ENCODE measurements around the gene ZNFX1. TPM values are rescaled to one million over a fixed set of nuclear protein-coding genes. Genes with fewer than 3 reads are reported as not detected.

The ZNFX1 gene
- total and polyA plus RNA-seq, 9 of the 15 experiments (the other 6 are each of a cell fraction or from before 2014, with no cell fraction given) = 3.8 to 13.8 (median 10.3) TPM

- TF ChIP-seq PBX2 (CRISPR knock-in tag; IDR thresholded peaks at IDR 0.05; ENCODE audit: low read depth) (no peak), PBX2 (tag; conservative IDR thresholded peaks at IDR 0.05; ENCODE audit: low read depth) (no peak), EP300 (IDR thresholded peaks at IDR 0.05; ENCODE audit: low read length) (0 out of 2 replicates have a peak, but pooled peaks have one; percentile 2), ZNF551 (CRISPR knock-in tag; IDR thresholded peaks at IDR 0.05) (no peak), HNRNPUL1 (IDR thresholded peaks at IDR 0.05; ENCODE audit: low read length) (peak; percentile 67; the same call in 1 of the 2 replicates), ATF4 (CRISPR knock-in tag; IDR thresholded peaks at IDR 0.05) (peak; percentile 70), U2AF1 (optimal IDR thresholded peaks at IDR 0.05; ENCODE audit: low read depth, low read length) (peak; percentile 13), USF1 (CRISPR knock-in tag; IDR thresholded peaks at IDR 0.05) (peak; percentile 74), ZBTB7A (IDR thresholded peaks at IDR 0.05; ENCODE audit: borderline replicate concordance, control insufficient read depth, low read depth, low read length) (no peak), ZSCAN32 (CRISPR knock-in tag; IDR thresholded peaks at IDR 0.05) (peak; percentile 55; the same call in 1 of the 2 replicates), WHSC1 (IDR thresholded peaks at IDR 0.05; ENCODE audit: low read length) (no peak), ZNF717 (CRISPR knock-in tag; IDR thresholded peaks at IDR 0.05) (no peak)
Observed at GRCh38 chr20:49287555-49288249, 9.8 kb upstream of the ZNFX1 start (continued).
